ENCODE results near the gene UGT2A1.

The UGT2A1 gene

GRCh38 chr4:69658133-69658532 is 5.1 kb upstream of the UGT2A1 start:
- TF ChIP-seq TCF4 (CRISPR knock-in tag; IDR thresholded peaks at IDR 0.05; ENCODE audit: borderline replicate concordance) (no peak), RARB (CRISPR knock-in tag; IDR thresholded peaks at IDR 0.05) (no peak), PPARA (CRISPR knock-in tag; IDR thresholded peaks at IDR 0.05; ENCODE audit: borderline replicate concordance) (no peak), ARNTL (CRISPR knock-in tag; IDR thresholded peaks at IDR 0.05; ENCODE audit: borderline replicate concordance, low read depth) (no peak)
- no peak for ATAC-seq

GRCh38 chr4:69656653-69657158 is 3.7 kb upstream of the UGT2A1 start:
- TF ChIP-seq ZFP3 (CRISPR knock-in tag; IDR thresholded peaks at IDR 0.05), result no peak
- no peak for TF ChIP-seq TOX (CRISPR knock-in tag; IDR thresholded peaks at IDR 0.05; ENCODE audit: borderline replicate concordance)
- TF ChIP-seq CREB5 (CRISPR knock-in tag; IDR thresholded peaks at IDR 0.05; ENCODE audit: low read depth), result no peak
- no peak for TF ChIP-seq ZNF565 (CRISPR knock-in tag; conservative IDR thresholded peaks at IDR 0.05; ENCODE audit: low read depth)
- no peak for TF ChIP-seq GLIS3 (CRISPR knock-in tag; IDR thresholded peaks at IDR 0.05)
- TF ChIP-seq ESRRG (CRISPR knock-in tag; IDR thresholded peaks at IDR 0.05), result no peak
- TF ChIP-seq CSRNP3 (CRISPR knock-in tag; IDR thresholded peaks at IDR 0.05), result no peak
- no peak for TF ChIP-seq TCF4 (CRISPR knock-in tag; IDR thresholded peaks at IDR 0.05; ENCODE audit: borderline replicate concordance)
- no peak for TF ChIP-seq POU6F1 (CRISPR knock-in tag; IDR thresholded peaks at IDR 0.05; ENCODE audit: borderline replicate concordance, low read depth)
- no peak for TF ChIP-seq ISL1 (CRISPR knock-in tag; IDR thresholded peaks at IDR 0.05)
- TF ChIP-seq TSHZ2 (CRISPR knock-in tag; IDR thresholded peaks at IDR 0.05), result no peak
- TF ChIP-seq ZFP30 (CRISPR knock-in tag; IDR thresholded peaks at IDR 0.05), result no peak
- TF ChIP-seq OSR1 (CRISPR knock-in tag; IDR thresholded peaks at IDR 0.05), result no peak
- TF ChIP-seq CSDC2 (CRISPR knock-in tag; IDR thresholded peaks at IDR 0.05), result no peak
- no peak for TF ChIP-seq BACH2 (CRISPR knock-in tag; IDR thresholded peaks at IDR 0.05; ENCODE audit: borderline replicate concordance)
- no peak for TF ChIP-seq RARB (CRISPR knock-in tag; IDR thresholded peaks at IDR 0.05)
- no peak for TF ChIP-seq ZC3H10 (CRISPR knock-in tag; IDR thresholded peaks at IDR 0.05)
- no peak for TF ChIP-seq PPARA (CRISPR knock-in tag; IDR thresholded peaks at IDR 0.05; ENCODE audit: borderline replicate concordance)
- no peak for TF ChIP-seq SNAI2 (CRISPR knock-in tag; IDR thresholded peaks at IDR 0.05)
- no peak for TF ChIP-seq PATZ1 (CRISPR knock-in tag; IDR thresholded peaks at IDR 0.05; ENCODE audit: borderline replicate concordance)
- ATAC-seq, result no peak

- no peak for TF ChIP-seq PATZ1 (CRISPR knock-in tag; IDR thresholded peaks at IDR 0.05; ENCODE audit: borderline replicate concordance)
- TF ChIP-seq ESRRG (CRISPR knock-in tag; IDR thresholded peaks at IDR 0.05), result no peak
- TF ChIP-seq CSDC2 (CRISPR knock-in tag; IDR thresholded peaks at IDR 0.05), result no peak
- no peak for TF ChIP-seq TSHZ2 (CRISPR knock-in tag; IDR thresholded peaks at IDR 0.05)
- no peak for TF ChIP-seq ZFP30 (CRISPR knock-in tag; IDR thresholded peaks at IDR 0.05)
- no peak for TF ChIP-seq RARB (CRISPR knock-in tag; IDR thresholded peaks at IDR 0.05)
- no peak for TF ChIP-seq TCF4 (CRISPR knock-in tag; IDR thresholded peaks at IDR 0.05; ENCODE audit: borderline replicate concordance)
- TF ChIP-seq OSR1 (CRISPR knock-in tag; IDR thresholded peaks at IDR 0.05), result no peak
- no peak for TF ChIP-seq CREB5 (CRISPR knock-in tag; IDR thresholded peaks at IDR 0.05; ENCODE audit: low read depth)
- TF ChIP-seq SNAI2 (CRISPR knock-in tag; IDR thresholded peaks at IDR 0.05), result no peak
- no peak for TF ChIP-seq ZNF565 (CRISPR knock-in tag; conservative IDR thresholded peaks at IDR 0.05; ENCODE audit: low read depth)
- no peak for TF ChIP-seq ISL1 (CRISPR knock-in tag; IDR thresholded peaks at IDR 0.05)
- no peak for ATAC-seq
Measured at GRCh38 chr4:69650872-69651271, 2.2 kb downstream of the UGT2A1 start.

Data from SK-N-SH treated with all-trans-retinoic acid at 6 μM for 48 hours (cell line).